Lung (tissue), 12 donors: ENCODE results near the gene INSC. TPM values are rescaled to one million over a fixed set of nuclear protein-coding genes. Genes with fewer than 3 reads are reported as not detected.

Experiments
- ATAC-seq: fragments of 200-7000 bp; cut with Tn5 transposase; one replicate; pipeline ENCODE4 v1.9.1; 2020; ENCODE audit warnings: moderate number of reproducible peaks; ENCODE audit not compliant: insufficient read depth, low FRiP score
- DNase-seq, 3 donors: peaks; one replicate each; pipeline ENCODE4 v3.0.0-alpha.2; 2013 to 2017
- H3K27ac ChIP-seq, 2 donors: one replicate each; pipeline ENCODE4 v1.5.1; 2013; ENCODE audit warnings: mild to moderate bottlenecking in 2 of 2, moderate library complexity in 2 of 2, control low read depth in 1 of 2, inconsistent platforms in 1 of 2, low read depth in 1 of 2, low read length in 1 of 2
- H3K27me3 ChIP-seq, 3 donors: one replicate each; pipeline ENCODE4 v1.5.1; 2013; ENCODE audit warnings: low read length in 2 of 3; ENCODE audit not compliant: control insufficient read depth in 3 of 3, insufficient read depth in 3 of 3
- H3K36me3 ChIP-seq, 4 donors: one replicate each; pipeline ENCODE4 v1.5.1; 2013; ENCODE audit warnings: low read length in 4 of 4, mild to moderate bottlenecking in 1 of 4, moderate library complexity in 1 of 4; ENCODE audit not compliant: control insufficient read depth in 4 of 4, insufficient read depth in 4 of 4
- H3K4me1 ChIP-seq, 5 donors: one replicate each; pipeline ENCODE4 v1.5.1; 2013; ENCODE audit warnings: low read length in 5 of 5, mild to moderate bottlenecking in 2 of 5, moderate library complexity in 1 of 5; ENCODE audit not compliant: control insufficient read depth in 5 of 5, insufficient read depth in 5 of 5
- H3K4me3 ChIP-seq: one replicate; pipeline ENCODE4 v1.5.1; 2013; ENCODE audit warnings: mild to moderate bottlenecking, control low read depth, moderate library complexity
- H3K9ac ChIP-seq, 2 donors: one replicate each; pipeline ENCODE4 v1.5.1; 2013; ENCODE audit warnings: low read length in 2 of 2, control low read depth in 1 of 2; ENCODE audit not compliant: insufficient read depth in 1 of 2
- H3K9me3 ChIP-seq, 4 donors: one replicate each; pipeline ENCODE4 v1.5.1; 2013; ENCODE audit warnings: low read length in 3 of 4, mild to moderate bottlenecking in 1 of 4, moderate library complexity in 1 of 4; ENCODE audit not compliant: control insufficient read depth in 4 of 4, insufficient read depth in 3 of 4
- CTCF ChIP-seq: IDR thresholded peaks from 2 replicates; pipeline ENCODE4 v1.5.1; 2012; ENCODE audit warnings: mild to moderate bottlenecking; ENCODE audit errors: control extremely low read depth, extremely low read depth
- WGBS, 2 donors: extraction: QIAGEN DNeasy Blood & Tissue Kit; methylation state at CpG; one replicate each; pipeline ENCODE4 v1.1.7; 2013; 5-methylcytosine and 5-hydroxymethylcytosine counted together
- polyA plus RNA-seq, 2 donors: library from polyadenylated mRNA; stranded (reverse); fragments of 200-250 nt; gene quantifications; one replicate each; pipeline ENCODE4 v1.2.1, GENCODE V29; 2013
- total RNA-seq, 2 donors: library from RNA; depleted of rRNA in 1 of 2; stranded (reverse); fragments of >200 nt in 1 of 2; gene quantifications; one replicate each; pipeline ENCODE4 v1.2.1, GENCODE V29; 2014 to 2021
- donor health status: control.
- donor health status: control.
- donor health status: Bipolar disorder and iron deficiency.
- donor health status: healthy.
- donor health status: DM: yes; HTN: yes; CAD: no.

The INSC gene
- total and polyA plus RNA-seq, 4 donors, result 0.49 to 0.91 (median 0.73) TPM

GRCh38 chr11:15215005-15215404 is 100.3 kb downstream of the INSC start:
- H3K4me3 ChIP-seq, result no peak overlapping the region
- no peak overlapping the region for H3K9ac ChIP-seq
- TF ChIP-seq CTCF, result no peak
- H3K4me1 ChIP-seq, result peaks cover 0 to 5% (median 0%) of the 10 kb centered on the region in 5 donors
- H3K9me3 ChIP-seq, result peaks cover 0 to 3% (median 0%) of the 10 kb centered on the region in 4 donors
- H3K27me3 ChIP-seq, result no peaks in the 10 kb centered on the region
- WGBS, 2 donors, result 90 to 98% methylated on average over 2 of the region's 2 CpGs
- no peak overlapping the region for H3K27ac ChIP-seq
- ATAC-seq, result no peak
- no peak for DNase-seq
- H3K36me3 ChIP-seq, result no peaks in the 10 kb centered on the region

- ATAC-seq (no peak), DNase-seq (no peak)
- Histone ChIP-seq H3K36me3 (no peaks in the 10 kb centered on the region), H3K9me3 (peaks cover 0 to 3% (median 0%) of the 10 kb centered on the region in 4 donors), H3K27me3 (no peaks in the 10 kb centered on the region), H3K9ac (no peak overlapping the region), H3K4me3 (no peak overlapping the region), H3K27ac (no peak overlapping the region), H3K4me1 (peaks cover 0 to 5% (median 0%) of the 10 kb centered on the region in 5 donors)
- TF ChIP-seq CTCF, result no peak
These were observed 102.0 kb downstream of the INSC start for GRCh38 chr11:15216678-15217077.

GRCh38 chr11:15217416-15217815 is 102.7 kb downstream of the INSC start:
- 85 to 88% methylated on average over 4 of the region's 4 CpGs for WGBS, 2 donors
- Histone ChIP-seq H3K27me3 (no peaks in the 10 kb centered on the region), H3K4me1 (peaks cover 0 to 5% (median 0%) of the 10 kb centered on the region in 5 donors), H3K36me3 (no peaks in the 10 kb centered on the region), H3K9ac (no peak overlapping the region), H3K4me3 (no peak overlapping the region), H3K27ac (no peak overlapping the region), H3K9me3 (peaks cover 0 to 3% (median 0%) of the 10 kb centered on the region in 4 donors)
- no peak for ATAC-seq
- TF ChIP-seq CTCF, result no peak
- peak in 1 of 3 donors; percentile 25 for DNase-seq

- ATAC-seq, result no peak
- WGBS, 2 donors, result 71 to 83% methylated on average over 1 of the region's 1 CpG
These were observed 108.1 kb downstream of the INSC start for GRCh38 chr11:15222777-15223176.

More at GRCh38 chr11:15222777-15223176, 108.1 kb downstream of the INSC start:
- TF ChIP-seq CTCF, result no peak
- Histone ChIP-seq H3K36me3 (no peaks in the 10 kb centered on the region), H3K9me3 (no peaks in the 10 kb centered on the region), H3K4me3 (no peak overlapping the region), H3K9ac (no peak overlapping the region), H3K4me1 (peaks cover 0 to 5% (median 0%) of the 10 kb centered on the region in 5 donors), H3K27ac (no peak overlapping the region), H3K27me3 (no peaks in the 10 kb centered on the region)
- no peak for DNase-seq
